GM18870 (cell line): ENCODE measurements around the gene UCMA.
"Not testable (repeated sequence)": the region's sequence is repeated elsewhere in the genome, so short reads cannot be mapped to it uniquely, and the experiment has no call there.

ENCODE experiments used
- ATAC-seq: cut with Tn5 transposase; IDR thresholded peaks from one replicate; pipeline ENCODE4 v1.9.1; 2021; ENCODE audit warnings: moderate library complexity; ENCODE audit not compliant: unreplicated experiment

Gene UCMA, protein sequence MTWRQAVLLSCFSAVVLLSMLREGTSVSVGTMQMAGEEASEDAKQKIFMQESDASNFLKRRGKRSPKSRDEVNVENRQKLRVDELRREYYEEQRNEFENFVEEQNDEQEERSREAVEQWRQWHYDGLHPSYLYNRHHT

DNA sequence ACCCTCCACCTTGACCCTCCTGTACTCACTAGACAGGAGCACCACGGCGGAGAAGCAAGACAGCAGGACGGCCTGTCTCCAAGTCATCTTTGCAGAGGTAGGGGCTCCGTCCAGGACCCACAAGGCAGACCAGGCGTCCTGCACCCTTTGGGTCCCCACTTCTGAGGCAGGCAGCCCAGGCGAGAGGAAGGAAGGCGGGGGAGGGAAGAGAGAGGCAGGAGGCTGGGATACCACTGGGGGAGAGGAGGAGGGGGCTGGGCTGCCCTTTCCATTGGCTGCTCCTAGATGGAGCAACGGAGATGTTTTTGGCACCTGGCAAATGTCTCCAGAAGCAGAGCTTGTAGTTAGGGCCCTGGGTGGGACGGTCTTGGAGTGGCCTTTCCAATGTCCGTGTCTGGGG, at the start of gene UCMA:
UCMA (minus strand) TSS at position 203 of the 400 bp plus-strand sequence; CDS start at position 87, 116 bp downstream.
- no peak for ATAC-seq

DNA sequence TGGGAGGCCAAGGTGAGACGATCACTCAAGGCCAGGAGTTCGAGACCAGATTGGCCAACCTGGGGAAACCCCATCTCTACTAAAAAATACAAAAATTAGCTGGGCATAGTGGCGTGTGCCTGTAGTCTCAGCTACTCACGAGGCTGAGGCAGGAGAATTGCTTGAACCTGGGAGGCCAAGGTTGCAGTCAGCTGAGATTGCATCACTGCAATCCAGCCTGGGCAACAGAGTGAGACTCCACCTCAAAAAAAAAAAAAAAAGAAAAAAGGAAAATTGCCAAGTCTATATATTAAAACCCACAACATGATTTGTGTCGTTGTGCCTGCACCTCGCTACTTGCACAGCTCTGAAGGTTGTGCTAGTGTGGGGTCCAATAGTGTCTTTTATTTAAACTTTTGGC, 48.2 kb upstream of the UCMA start:
- not testable (repeated sequence) for ATAC-seq

DNA sequence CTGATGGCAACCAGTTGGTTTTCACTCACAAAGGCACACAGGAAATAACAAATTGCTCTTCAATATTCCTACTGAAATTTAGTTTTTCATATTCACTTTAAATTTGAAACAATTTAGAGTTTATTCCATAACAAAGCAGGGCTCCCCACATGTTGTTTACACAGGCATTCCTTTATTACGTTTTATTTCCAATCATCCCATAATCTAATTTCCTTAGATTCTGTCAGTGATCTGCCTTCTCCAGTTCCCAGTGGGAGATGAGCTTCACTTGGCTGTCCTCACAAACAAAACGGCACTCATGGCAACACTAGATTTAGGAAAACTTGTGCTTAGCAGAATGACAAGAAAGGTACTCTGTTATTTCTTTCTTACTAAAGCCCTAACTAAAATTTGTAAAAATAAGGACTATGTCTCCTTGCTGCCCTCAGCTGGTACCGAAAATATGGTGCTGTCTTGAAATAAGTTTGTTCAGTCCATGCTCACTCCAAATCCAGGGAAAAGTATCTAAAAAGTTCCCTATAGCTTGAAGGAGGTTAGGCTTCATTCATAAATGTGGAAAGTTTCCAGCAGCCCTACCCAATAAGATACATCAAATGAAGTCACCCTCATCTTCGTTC, 42.7 kb upstream of the UCMA start:
- ATAC-seq, result no peak

DNA sequence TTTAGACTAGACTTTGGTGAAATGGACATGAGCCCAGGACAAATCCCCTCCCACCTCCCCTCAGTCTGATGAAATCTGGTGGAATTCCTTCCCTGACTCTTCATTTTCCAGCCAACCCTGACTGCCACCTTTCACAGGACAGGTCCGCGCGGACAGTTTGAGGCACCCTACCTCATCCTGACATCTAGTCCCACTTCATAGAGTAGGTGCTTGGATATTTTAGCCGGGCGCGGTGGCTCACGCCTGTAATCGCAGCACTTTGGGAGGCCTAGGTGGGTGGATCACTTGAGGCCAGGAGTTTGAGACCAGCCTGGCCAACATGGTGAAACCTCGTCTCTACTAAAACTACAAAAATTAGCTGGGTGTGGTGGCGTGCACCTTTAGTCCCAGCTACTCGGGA, 42.0 kb upstream of the UCMA start:
- ATAC-seq, result not testable (repeated sequence)

DNA sequence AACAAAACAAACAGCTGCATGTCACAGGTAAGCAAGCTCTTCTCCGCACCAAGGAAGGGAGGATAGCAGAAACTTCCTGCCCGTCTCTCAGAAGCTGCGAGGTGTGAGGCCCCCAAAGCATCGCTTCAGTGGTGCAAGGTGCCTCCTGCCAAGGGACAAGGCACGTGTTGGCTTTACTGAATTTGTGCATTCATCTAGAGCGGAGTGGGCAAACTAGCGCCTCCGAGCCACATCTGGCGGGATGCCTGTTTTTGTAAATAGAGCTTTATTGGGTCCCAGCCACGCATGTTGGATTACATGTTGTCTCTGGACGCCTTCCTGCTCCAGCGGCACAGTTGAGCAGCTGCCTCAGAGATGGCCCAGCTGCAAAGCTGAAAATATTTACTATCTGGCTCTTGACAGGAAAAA, 38.0 kb upstream of the UCMA start:
- ATAC-seq, result no peak

DNA sequence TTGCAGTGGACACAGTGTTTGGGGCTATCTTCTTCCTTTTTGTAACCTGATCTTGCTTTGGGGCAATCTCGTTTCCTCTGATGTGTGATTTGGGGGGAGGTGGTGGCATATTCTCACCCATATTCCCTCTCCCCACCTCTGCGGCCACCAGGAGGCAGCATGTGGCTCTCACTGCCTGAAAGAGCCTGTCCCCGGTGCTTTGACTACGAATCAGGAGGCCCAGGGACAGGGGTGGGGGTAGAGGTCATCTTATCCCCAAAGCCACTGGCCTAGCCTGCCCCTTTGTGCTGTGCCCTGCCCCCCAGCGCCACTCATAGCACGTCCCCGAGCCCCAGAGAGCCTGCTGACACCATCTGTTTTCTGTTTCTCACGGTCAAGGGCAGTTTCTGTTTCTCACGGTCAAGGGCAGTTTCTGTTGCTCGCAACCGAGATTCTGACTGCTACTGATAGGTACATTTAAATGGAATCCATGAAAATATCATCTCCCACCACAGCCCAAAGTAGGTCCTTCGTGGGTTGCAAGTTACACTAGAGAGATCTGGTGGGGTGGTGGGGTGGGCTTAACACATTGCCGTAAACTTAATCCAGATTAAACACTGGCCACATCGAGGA, 37.5 kb upstream of the UCMA start:
- ATAC-seq, result no peak

DNA sequence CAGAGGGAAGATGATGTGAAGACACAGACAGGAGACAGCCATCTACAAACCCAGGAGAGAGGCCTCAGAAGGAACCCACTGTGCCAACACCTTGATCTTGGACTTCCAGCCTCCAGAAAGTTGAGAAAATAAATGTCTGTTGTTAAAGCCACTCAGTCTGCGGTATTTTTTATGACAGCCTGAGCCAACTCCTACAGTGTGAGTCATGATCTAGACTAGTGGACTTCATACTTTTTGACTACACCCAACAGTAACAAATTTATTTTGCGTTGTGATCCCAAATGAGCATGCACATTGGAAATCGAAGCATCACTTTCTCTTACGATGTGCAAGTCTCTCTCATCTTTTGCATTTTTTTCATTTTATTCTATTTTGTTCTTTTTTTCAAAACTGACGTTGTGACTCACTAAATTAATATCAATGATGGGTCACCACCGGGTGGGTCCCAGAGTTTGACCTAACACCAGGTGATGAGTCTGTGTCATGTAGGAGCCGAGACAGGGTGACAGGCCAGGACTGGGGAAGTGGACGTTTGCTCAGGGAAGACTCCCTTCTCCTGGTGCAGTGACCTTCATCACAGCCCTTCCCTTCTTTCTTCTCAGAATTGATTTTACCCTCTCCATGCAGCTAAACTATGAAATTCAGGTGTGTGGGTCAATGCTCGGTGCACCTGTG, 36.8 kb upstream of the UCMA start:
- ATAC-seq, result no peak

DNA sequence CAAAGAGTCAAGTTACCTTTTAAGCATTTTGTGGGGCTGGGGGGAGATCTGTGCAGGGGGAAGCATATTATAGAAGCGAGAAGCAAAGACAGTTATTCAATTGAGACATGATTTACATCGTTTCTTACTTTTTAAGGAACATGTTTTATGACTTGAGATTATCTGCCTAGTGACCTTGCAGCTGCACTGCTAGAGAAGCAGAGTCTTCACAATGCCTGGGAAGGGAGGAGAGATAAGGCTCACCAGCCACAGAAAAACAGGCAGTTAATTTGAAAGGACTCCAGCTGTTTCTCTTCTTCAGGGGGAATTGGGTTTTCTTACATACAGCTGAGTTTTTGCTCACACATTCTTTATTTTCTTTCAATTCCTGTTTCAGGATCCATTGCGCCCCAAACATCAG, 34.7 kb upstream of the UCMA start:
- ATAC-seq, result no peak

DNA sequence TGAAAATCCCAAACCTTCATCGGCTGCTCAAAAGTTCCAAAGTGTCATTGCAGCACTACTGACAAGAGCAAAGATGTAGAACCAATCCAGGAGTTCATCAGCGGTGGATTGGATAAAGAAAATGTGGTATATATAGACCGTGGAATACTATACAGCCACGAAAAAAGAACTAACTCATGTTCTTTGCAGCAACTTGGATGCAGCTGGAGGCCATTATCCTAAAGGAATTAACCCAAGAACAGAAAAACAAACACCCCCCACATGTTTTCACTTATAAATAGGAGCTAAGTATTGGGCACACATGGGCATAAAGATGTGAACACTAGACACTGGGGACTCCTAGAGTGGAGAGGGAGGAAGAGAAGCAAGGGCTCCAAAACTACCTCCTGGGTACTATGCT, 34.1 kb upstream of the UCMA start:
- ATAC-seq, result no peak

DNA sequence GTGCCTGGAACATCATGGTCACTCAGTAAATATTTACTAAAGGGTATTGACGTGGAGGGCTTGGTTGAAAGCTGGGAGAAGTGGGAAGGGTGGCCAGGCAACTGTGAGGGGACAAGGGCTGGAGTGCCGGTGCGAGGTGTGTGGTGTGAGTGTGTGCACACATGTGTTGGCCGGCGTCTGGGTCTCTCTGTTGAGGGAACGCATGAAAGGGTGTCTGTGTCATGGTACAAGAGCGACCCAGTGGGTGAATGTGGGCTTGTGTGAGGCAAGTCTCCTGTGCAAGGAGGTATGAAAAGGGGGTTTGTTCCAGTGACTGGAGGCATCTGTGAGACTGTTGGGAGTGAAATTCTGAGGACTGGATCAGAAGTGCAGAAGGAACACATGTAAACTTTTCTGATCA, 29.4 kb upstream of the UCMA start:
- ATAC-seq, result no peak

DNA sequence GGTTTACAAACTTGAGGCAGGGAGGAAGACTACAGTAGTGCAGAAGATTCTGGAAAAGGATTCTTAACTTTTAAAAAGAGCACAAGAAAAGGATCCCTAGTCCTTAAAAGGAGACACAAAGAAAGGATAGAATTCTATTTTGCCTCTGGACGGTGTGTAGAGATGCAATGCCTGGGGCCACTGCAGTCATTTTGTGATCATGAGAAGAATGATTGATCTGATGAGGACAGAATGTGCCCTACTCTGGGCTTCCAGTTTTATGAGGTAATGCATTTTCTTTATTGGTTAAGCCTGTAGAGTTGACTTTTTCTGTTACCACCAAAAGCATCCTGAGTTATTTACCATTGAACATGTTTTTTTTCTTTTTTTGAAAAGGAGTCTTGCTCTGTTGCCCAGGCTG, 28.3 kb upstream of the UCMA start:
- ATAC-seq, result no peak

DNA sequence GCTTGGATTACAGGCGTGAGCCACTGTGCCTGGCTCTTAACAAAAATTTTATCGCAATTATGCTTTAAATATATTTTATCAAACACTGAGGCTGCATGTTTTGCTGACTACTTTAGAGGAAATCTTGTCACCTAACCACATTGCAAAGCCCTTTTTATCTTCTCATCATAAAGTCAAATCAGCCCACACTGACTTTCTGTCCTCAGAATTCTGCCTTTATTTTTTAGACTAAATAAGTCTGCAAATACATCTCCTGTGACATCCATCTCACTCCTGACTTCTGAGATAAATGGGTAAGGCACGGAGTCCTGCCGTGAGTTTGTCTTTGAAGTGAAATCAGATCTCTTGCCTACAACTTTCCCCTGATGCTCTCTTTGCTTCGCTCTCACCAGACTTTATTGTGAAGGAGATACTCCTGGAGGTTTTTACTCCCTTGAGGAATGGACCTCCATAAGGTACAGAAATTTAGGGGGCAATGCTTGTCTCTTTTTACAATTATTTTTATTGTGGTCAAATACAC, 23.5 kb upstream of the UCMA start:
- ATAC-seq, result no peak

DNA sequence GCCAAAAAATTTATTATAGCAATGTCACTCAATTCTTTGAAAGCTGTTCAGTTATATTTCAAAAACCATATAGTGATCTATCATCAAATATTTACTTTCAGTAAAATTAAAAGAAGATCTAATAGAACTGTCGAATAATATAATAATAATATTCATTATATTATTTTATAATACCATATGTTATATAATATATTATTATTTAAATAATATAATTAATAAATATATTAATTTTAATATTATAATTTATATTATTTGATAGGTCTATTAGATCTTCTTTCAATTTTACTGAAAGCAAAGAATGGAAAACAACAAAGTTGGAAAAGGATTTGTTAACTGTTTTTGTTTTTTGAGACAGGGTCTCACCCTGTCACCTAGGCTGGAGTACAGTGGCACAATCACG, 22.5 kb upstream of the UCMA start:
- no peak for ATAC-seq

DNA sequence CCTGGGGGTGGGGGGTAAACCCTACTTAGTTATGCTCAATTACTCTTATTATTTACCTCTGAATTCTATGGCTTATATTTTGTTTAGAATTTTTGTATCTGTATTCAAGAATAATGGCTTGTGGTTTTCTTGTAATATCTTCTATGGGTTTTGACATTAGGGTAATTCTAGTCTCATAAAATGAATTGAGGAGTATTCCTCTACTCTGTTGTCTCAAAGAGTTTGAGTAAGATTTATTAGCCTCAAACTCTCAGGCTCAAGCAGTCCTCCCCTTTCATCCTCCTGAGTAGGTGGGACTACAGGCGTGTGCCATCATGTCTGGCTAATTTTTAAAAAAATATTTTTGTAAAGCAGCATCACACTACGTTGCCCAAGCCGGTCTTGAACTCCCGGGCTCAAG, 19.6 kb upstream of the UCMA start:
- ATAC-seq, result no peak

DNA sequence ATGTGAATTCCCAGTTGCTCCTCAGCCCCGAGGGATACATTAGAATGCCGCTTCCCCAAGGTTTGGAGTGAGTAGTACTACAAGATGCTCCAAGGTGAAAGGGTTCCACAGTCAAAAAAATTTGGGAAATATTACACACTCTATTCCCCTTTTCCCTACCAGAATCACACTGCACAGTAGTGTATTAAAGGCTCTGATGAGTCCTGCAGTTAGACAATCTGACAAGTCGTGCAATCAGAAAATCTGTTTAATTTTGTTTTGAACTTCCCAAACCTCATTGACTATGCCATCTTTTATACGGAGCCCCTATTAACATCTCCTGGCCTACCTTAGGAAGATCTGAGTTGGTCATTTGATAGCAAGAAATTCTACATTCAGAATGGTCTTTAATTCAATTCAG, 13.6 kb upstream of the UCMA start:
- no peak for ATAC-seq

DNA sequence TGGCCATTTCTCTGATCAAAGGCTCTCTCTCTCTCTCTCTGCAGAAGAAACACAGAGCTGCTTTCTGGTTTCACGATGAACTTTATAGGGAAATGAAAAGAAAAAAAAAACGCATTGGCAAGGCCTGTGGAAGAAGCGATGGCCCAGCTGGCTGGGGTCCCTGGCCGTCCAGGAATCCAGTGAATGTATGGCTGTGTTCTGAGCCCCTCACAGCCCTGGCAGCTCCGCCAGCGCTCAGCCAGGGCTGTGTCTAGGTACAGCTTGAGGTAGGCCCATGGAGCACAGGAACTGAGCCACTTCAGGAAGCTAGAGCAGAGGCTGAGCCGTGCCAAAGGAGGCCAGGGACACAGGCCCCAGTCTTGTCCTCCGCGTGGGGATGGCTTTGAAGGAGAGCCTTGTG, 13.1 kb upstream of the UCMA start:
- ATAC-seq, result no peak

DNA sequence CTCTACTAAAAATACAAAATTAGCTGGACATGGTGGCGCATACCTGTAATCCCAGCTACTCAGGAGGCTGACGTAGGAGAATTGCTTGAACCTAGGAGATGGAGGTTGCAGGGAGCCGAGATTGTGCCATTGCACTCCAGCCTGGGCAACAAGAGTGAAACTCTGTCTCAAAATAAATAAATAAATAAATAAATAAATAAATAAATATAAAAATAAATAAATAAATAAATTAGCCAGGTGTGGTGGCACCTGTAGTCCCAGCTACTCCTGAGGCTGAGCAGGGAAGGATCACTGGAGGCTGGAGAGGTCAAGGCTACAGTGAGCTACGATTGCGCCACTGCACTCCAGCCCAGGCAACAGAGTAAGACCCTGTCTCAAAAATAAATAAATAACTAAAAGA, 8.1 kb upstream of the UCMA start:
- ATAC-seq, result not testable (repeated sequence)

DNA sequence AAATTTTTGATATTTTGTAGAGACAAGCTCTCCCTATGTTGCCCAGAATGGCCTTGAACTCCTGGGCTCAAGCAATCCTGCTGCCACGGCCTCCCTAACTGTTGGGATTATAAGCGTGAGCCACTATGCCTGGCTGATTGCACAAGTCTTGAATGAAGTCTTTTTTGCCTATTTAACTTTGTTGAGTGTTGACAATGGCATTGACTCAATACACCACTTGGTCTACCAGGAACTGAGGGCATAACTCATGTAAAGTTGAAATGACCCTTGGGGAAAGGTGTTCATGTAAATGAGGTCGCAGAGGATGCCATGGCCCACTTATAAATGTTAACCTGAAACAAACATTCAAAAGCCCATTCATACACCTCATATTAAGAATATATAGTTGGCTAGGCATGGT, 7.4 kb upstream of the UCMA start:
- no peak for ATAC-seq

DNA sequence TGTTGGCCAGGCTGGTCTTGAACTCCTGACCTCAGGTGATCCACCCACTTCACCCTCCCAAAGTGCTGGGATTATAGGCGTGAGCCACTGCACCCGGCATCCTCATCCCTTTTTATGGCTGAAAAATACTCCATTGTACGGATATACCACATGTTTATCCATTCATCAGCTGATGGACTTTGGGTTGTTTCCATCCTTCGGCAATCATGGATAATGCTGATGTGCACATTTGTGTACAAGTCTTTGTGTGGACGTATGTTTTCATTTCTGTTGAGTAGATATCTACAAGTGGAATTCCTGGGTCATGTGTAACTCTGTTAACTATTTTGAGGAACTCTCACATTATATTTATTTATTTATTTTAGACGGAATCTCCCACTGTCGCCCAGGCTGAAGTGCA, 5.7 kb upstream of the UCMA start:
- no peak for ATAC-seq

DNA sequence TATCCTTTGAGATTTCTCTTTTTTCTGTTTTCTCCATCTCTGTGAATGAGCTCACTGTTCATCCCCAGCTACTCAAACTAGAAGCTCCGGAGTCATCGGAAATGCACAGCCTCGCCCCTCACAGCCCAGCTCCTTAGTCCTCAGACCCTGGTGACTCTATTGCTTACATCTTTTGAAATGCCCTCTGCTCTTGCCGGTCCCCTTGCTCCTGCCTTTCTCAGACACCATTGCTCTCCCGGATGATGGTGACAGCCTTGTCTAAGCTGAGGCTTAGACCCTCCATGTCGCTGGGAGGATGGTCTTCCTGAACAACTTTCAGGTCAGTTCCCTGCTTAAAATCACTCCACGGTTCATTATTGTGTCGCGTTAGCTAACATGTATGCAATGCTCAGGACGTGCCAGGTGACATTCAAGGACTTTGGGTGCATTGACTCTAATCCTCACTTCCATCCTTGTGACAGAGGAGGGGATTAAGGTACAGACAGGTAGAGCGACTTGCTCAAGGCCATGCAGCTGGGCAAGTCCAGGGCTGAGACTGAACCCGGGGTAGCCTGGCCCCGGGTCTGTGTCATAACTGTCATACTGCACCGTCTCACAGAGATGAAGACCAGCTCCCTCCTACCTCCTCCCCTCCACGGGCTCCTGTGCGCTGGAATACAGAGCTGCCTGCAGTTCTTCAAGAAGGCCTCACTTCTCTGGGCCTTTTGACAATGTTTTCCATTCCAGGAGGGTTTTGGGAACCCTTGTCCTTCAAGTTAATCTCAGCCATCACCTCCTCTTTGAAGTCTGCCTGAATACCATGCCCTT, 4.3 kb upstream of the UCMA start:
- ATAC-seq, result no peak

DNA sequence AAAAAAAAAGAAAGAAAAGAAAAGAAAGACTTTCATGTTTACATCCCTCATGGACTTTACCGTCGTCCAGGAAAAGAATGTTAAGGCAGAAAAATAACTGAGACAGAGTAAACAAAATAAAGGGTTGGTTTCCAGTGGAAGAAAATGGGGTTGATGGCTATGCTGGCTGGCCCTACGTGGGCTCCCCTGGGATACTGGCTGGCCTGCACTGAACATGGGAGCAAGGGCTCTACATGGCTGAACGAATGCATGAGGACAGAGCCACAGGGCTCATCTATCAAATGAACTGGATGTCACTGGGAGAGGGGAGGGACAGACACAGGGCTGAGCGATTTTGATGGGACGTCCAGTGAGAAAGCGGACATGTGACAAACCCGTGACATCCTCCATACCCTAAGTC, 2.5 kb upstream of the UCMA start:
- ATAC-seq, result no peak
